ENCODE data around the gene PPP2R5A. TPM values are rescaled to one million over a fixed set of nuclear protein-coding genes. Genes with fewer than 3 reads are reported as not detected.

Gene PPP2R5A
- total RNA-seq, 4 donors from 2014 or later = 38.5 to 48.0 (median 41.7) TPM

- Histone ChIP-seq H3K36me3 (peaks cover 0 to 50% (median 3%) of the 10 kb centered on the region in 3 donors), H3K27ac (no peak overlapping the region), H3K4me3 (no peak overlapping the region), H3K9me3 (peaks cover 0 to 2% (median 0%) of the 10 kb centered on the region in 4 donors), H3K27me3 (no peaks in the 10 kb centered on the region), H3K4me1 (no peaks in the 10 kb centered on the region)
- no peak for TF ChIP-seq CTCF (IDR thresholded peaks at IDR 0.05)
- no peak for TF ChIP-seq EP300 (IDR thresholded peaks at IDR 0.05)
- no peak for TF ChIP-seq POLR2A (IDR thresholded peaks at IDR 0.05)
- no peak for DNase-seq (ENCODE audit: low spot score in 2 of 2)
- WGBS, 2 donors = 72 to 75% methylated on average over 5 of the region's 5 CpGs
These were observed 81.7 kb downstream of the PPP2R5A start for GRCh38 chr1:212366901-212367300.

GRCh38 chr1:212367474-212368072 is 82.4 kb downstream of the PPP2R5A start:
- H3K27ac ChIP-seq = no peak overlapping the region

DNA sequence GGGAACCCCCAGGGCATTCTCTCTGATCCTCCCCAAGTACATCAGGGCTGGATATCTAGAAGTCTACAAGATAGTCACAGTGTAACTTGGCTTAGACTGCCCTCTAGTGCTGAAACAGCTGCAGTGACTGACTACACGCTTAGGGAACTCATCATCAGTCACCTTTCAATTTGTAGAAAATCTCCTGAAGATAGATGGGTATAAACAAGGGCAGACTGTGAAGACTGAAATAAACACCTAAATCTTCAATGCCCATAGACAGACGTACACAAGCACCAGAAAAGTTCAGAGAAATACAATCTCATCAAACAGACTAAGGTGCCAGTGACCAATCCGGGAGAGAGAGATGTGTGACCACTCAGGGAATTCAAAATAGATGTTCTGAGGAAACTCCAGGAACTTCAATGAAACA is 82.9 kb downstream of the PPP2R5A start:
- H3K36me3 ChIP-seq = peaks cover 0 to 45% (median 3%) of the 10 kb centered on the region in 3 donors

More at GRCh38 chr1:212367474-212368072, 82.4 kb downstream of the PPP2R5A start:
- Histone ChIP-seq H3K27me3 (no peaks in the 10 kb centered on the region), H3K36me3 (peaks cover 0 to 45% (median 3%) of the 10 kb centered on the region in 3 donors), H3K4me3 (no peak overlapping the region), H3K4me1 (no peaks in the 10 kb centered on the region), H3K9me3 (peaks cover 0 to 8% (median 0%) of the 10 kb centered on the region in 4 donors)
- WGBS, 2 donors = 46 to 95% methylated on average over 2 of the region's 2 CpGs
- TF ChIP-seq CTCF (IDR thresholded peaks at IDR 0.05) (no peak), EP300 (IDR thresholded peaks at IDR 0.05) (no peak), POLR2A (IDR thresholded peaks at IDR 0.05) (no peak)
- DNase-seq (ENCODE audit: low spot score in 2 of 2) = no peak

GRCh38 chr1:212375986-212376385 is 90.8 kb downstream of the PPP2R5A start:
- H3K9me3 ChIP-seq = peaks cover 0 to 14% (median 0%) of the 10 kb centered on the region in 4 donors
- 71 to 88% methylated on average over 5 of the region's 5 CpGs for WGBS, 2 donors

More for the DNA sequence above, 82.9 kb downstream of the PPP2R5A start:
- no peaks in the 10 kb centered on the region for H3K27me3 ChIP-seq
- no peak overlapping the region for H3K4me3 ChIP-seq
- 72 to 75% methylated on average over 3 of the region's 3 CpGs for WGBS, 2 donors
- peaks cover 0 to 13% (median 0%) of the 10 kb centered on the region in 4 donors for H3K9me3 ChIP-seq
- peak; percentile 62 to 75 (median 71) for TF ChIP-seq CTCF (IDR thresholded peaks at IDR 0.05)
- no peak for TF ChIP-seq EP300 (IDR thresholded peaks at IDR 0.05)
- no peaks in the 10 kb centered on the region for H3K4me1 ChIP-seq
- DNase-seq (ENCODE audit: low spot score in 2 of 2) = peak in 1 of 2 donors; percentile 53
- H3K27ac ChIP-seq = no peak overlapping the region

More at GRCh38 chr1:212375986-212376385, 90.8 kb downstream of the PPP2R5A start:
- Histone ChIP-seq H3K4me3 (no peak overlapping the region), H3K4me1 (no peaks in the 10 kb centered on the region), H3K36me3 (peaks cover 0 to 61% (median 0%) of the 10 kb centered on the region in 3 donors), H3K27me3 (no peaks in the 10 kb centered on the region), H3K27ac (no peak overlapping the region)
- DNase-seq (ENCODE audit: low spot score in 2 of 2) = no peak
- no peak for TF ChIP-seq EP300 (IDR thresholded peaks at IDR 0.05)
- no peak for TF ChIP-seq CTCF (IDR thresholded peaks at IDR 0.05)
- no peak for TF ChIP-seq POLR2A (IDR thresholded peaks at IDR 0.05)

All from tibial nerve (tissue), 4 donors.